IPS DF 6.9 (cell line): ENCODE results near the gene MACROD2.

Experiments
- DNase-seq: peaks from one replicate; pipeline ENCODE4 v3.0.0-alpha.2; 2013; ENCODE audit warnings: low read depth, low spot score
- H3K27ac ChIP-seq: one replicate; pipeline ENCODE4 v1.5.1; 2013; ENCODE audit warnings: low read length, control low read depth
- H3K27me3 ChIP-seq: 2 replicates; pipeline ENCODE4 v1.6.1; 2013; ENCODE audit warnings: mild to moderate bottlenecking, low read length; ENCODE audit not compliant: control insufficient read depth, insufficient read depth
- H3K36me3 ChIP-seq: 2 replicates; pipeline ENCODE4 v1.6.1; 2013; ENCODE audit warnings: low read length; ENCODE audit not compliant: control insufficient read depth, insufficient read depth
- H3K4me1 ChIP-seq: 2 replicates; pipeline ENCODE4 v1.6.1; 2013; ENCODE audit warnings: low read length; ENCODE audit not compliant: control insufficient read depth, insufficient read depth
- H3K4me3 ChIP-seq: 2 replicates; pipeline ENCODE4 v1.5.1; 2013; ENCODE audit warnings: mild to moderate bottlenecking, low read length
- H3K9me3 ChIP-seq: 2 replicates; pipeline ENCODE4 v1.6.1; 2013; ENCODE audit warnings: low read length, inconsistent platforms; ENCODE audit not compliant: control insufficient read depth, insufficient read depth
- WGBS: extraction: QIAGEN DNeasy Blood & Tissue Kit; methylation state at CpG from one replicate; pipeline ENCODE4 v1.1.7; 2013; ENCODE audit warnings: mixed read lengths, missing lambda C conversion rate; ENCODE audit not compliant: insufficient read length, insufficient coverage; 5-methylcytosine and 5-hydroxymethylcytosine counted together

The MACROD2 gene

GRCh38 chr20:15597306-15597705 lies 1602.0 kb downstream of the MACROD2 start:
- Histone ChIP-seq H3K36me3 (no peaks in the 10 kb centered on the region), H3K9me3 (no peaks in the 10 kb centered on the region), H3K27me3 (no peaks in the 10 kb centered on the region), H3K27ac (no peak overlapping the region), H3K4me1 (no peaks in the 10 kb centered on the region), H3K4me3 (no peak overlapping the region)
- no peak for DNase-seq
- WGBS: no CpG with 5 or more reads among the region's 2 CpGs

GRCh38 chr20:15599961-15600360 lies 1604.6 kb downstream of the MACROD2 start:
- WGBS: no CpG with 5 or more reads among the region's 2 CpGs
- no peak for DNase-seq
- no peaks in the 10 kb centered on the region for H3K4me1 ChIP-seq
- H3K36me3 ChIP-seq: no peaks in the 10 kb centered on the region
- no peak overlapping the region for H3K4me3 ChIP-seq
- no peaks in the 10 kb centered on the region for H3K27me3 ChIP-seq
- no peaks in the 10 kb centered on the region for H3K9me3 ChIP-seq
- no peak overlapping the region for H3K27ac ChIP-seq

- Histone ChIP-seq H3K9me3 (no peaks in the 10 kb centered on the region), H3K27me3 (no peaks in the 10 kb centered on the region), H3K36me3 (no peaks in the 10 kb centered on the region), H3K4me3 (no peak overlapping the region), H3K4me1 (no peaks in the 10 kb centered on the region), H3K27ac (no peak overlapping the region)
- DNase-seq: no peak
- WGBS: no CpG with 5 or more reads among the region's 2 CpGs
These were observed 1605.2 kb downstream of the MACROD2 start for GRCh38 chr20:15600565-15600964.

- H3K9me3 ChIP-seq: no peaks in the 10 kb centered on the region
- no peak overlapping the region for H3K4me3 ChIP-seq
- H3K4me1 ChIP-seq: no peaks in the 10 kb centered on the region
- no peaks in the 10 kb centered on the region for H3K27me3 ChIP-seq
- H3K27ac ChIP-seq: no peak overlapping the region
- DNase-seq: no peak
- no peaks in the 10 kb centered on the region for H3K36me3 ChIP-seq
These were observed 1608.2 kb downstream of the MACROD2 start for GRCh38 chr20:15603506-15603905.

- Histone ChIP-seq H3K27ac (no peak overlapping the region), H3K27me3 (no peaks in the 10 kb centered on the region), H3K4me3 (no peak overlapping the region), H3K36me3 (no peaks in the 10 kb centered on the region), H3K4me1 (no peaks in the 10 kb centered on the region), H3K9me3 (no peaks in the 10 kb centered on the region)
- DNase-seq: no peak
- no CpG with 5 or more reads among the region's 4 CpGs for WGBS
These were observed 1608.9 kb downstream of the MACROD2 start for GRCh38 chr20:15603978-15604805.

GRCh38 chr20:15609921-15610320 lies 1614.6 kb downstream of the MACROD2 start:
- no peak overlapping the region for H3K4me3 ChIP-seq
- H3K9me3 ChIP-seq: no peaks in the 10 kb centered on the region
- no peaks in the 10 kb centered on the region for H3K27me3 ChIP-seq
- no peak for DNase-seq
- WGBS: no CpG with 5 or more reads among the region's 4 CpGs
- H3K4me1 ChIP-seq: no peaks in the 10 kb centered on the region
- no peaks in the 10 kb centered on the region for H3K36me3 ChIP-seq
- H3K27ac ChIP-seq: no peak overlapping the region

- H3K4me1 ChIP-seq: no peaks in the 10 kb centered on the region
- DNase-seq: no peak
- H3K36me3 ChIP-seq: no peaks in the 10 kb centered on the region
- H3K27me3 ChIP-seq: no peaks in the 10 kb centered on the region
- H3K4me3 ChIP-seq: no peak overlapping the region
- WGBS: no CpG with 5 or more reads among the region's 2 CpGs
- no peaks in the 10 kb centered on the region for H3K9me3 ChIP-seq
- H3K27ac ChIP-seq: no peak overlapping the region
These were observed 1615.5 kb downstream of the MACROD2 start for GRCh38 chr20:15610787-15611186.

- H3K27ac ChIP-seq: no peak overlapping the region
- H3K36me3 ChIP-seq: no peaks in the 10 kb centered on the region
- no peaks in the 10 kb centered on the region for H3K4me1 ChIP-seq
- DNase-seq: no peak
- H3K9me3 ChIP-seq: no peaks in the 10 kb centered on the region
- no peaks in the 10 kb centered on the region for H3K27me3 ChIP-seq
- WGBS: no CpG with 5 or more reads among the region's 4 CpGs
- no peak overlapping the region for H3K4me3 ChIP-seq
These were observed 1616.2 kb downstream of the MACROD2 start for GRCh38 chr20:15611541-15611940.

GRCh38 chr20:15612198-15612597 lies 1616.9 kb downstream of the MACROD2 start:
- H3K4me1 ChIP-seq: no peaks in the 10 kb centered on the region
- no peaks in the 10 kb centered on the region for H3K36me3 ChIP-seq
- WGBS: no CpG with 5 or more reads among the region's 7 CpGs
- H3K9me3 ChIP-seq: no peaks in the 10 kb centered on the region
- no peaks in the 10 kb centered on the region for H3K27me3 ChIP-seq
- no peak overlapping the region for H3K27ac ChIP-seq
- DNase-seq: no peak
- no peak overlapping the region for H3K4me3 ChIP-seq

GRCh38 chr20:15612769-15613168 lies 1617.5 kb downstream of the MACROD2 start:
- H3K36me3 ChIP-seq: no peaks in the 10 kb centered on the region
- no peak overlapping the region for H3K27ac ChIP-seq
- H3K4me1 ChIP-seq: no peaks in the 10 kb centered on the region
- WGBS: no CpG with 5 or more reads among the region's 1 CpG
- H3K9me3 ChIP-seq: no peaks in the 10 kb centered on the region
- no peak overlapping the region for H3K4me3 ChIP-seq
- H3K27me3 ChIP-seq: no peaks in the 10 kb centered on the region
- DNase-seq: no peak

- H3K27ac ChIP-seq: no peak overlapping the region
- H3K4me3 ChIP-seq: no peak overlapping the region
- no peaks in the 10 kb centered on the region for H3K9me3 ChIP-seq
- WGBS: no CpG with 5 or more reads among the region's 4 CpGs
- H3K27me3 ChIP-seq: no peaks in the 10 kb centered on the region
- no peak for DNase-seq
- H3K36me3 ChIP-seq: no peaks in the 10 kb centered on the region
- no peaks in the 10 kb centered on the region for H3K4me1 ChIP-seq
These were observed 1618.2 kb downstream of the MACROD2 start for GRCh38 chr20:15613530-15613929.
